Measurements from ENCODE around the gene KLHL8.

- no peak for TF ChIP-seq POLR2A (IDR thresholded peaks at IDR 0.05; ENCODE audit: low read length)
- no peak for TF ChIP-seq GATA1 (IDR thresholded peaks at IDR 0.05; ENCODE audit: low read depth, low read length)
Observed at GRCh38 chr4:87151730-87152129, 68.7 kb downstream of the KLHL8 start.

Data from erythroblast (primary cell).